ENCODE data around the gene PCNX2. TPM values are rescaled to one million over a fixed set of nuclear protein-coding genes. Genes with fewer than 3 reads are reported as not detected.

The PCNX2 gene
- total and polyA plus RNA-seq, 2 donors (not counting 3 experiments of a cell fraction or from before 2014, with no cell fraction given), result 6.6 to 11.0 TPM

- dilution Hi-C loops (cut with MboI; ENCODE audit: extremely low pct_ligation_motif_present, low sequenced_read_pairs) (no loop called here), intact Hi-C loops (cut with micrococcal nuclease) (no loop called here)
- no TSS peak for BruUV-seq (replicated peaks)
- Histone ChIP-seq H3K27ac (ENCODE audit: insufficient read depth, low read depth, low read length) (no peak overlapping the region), H4K20me1 (replicated peaks; ENCODE audit: control insufficient read depth, extremely low read depth, insufficient read depth, low read length) (no peaks in the 10 kb centered on the region), H3K9ac (replicated peaks; ENCODE audit: extremely low read depth, insufficient read depth, low read length) (no peak overlapping the region), H3K36me3 (ENCODE audit: control insufficient read depth in 2 of 2, extremely low read depth in 1 of 2, insufficient read depth in 2 of 2, low read length in 2 of 2) (no peaks in the 10 kb centered on the region), H3K4me3 (replicated peaks in 1 of 3; ENCODE audit: insufficient read depth in 1 of 3, low read depth in 1 of 3, low read length in 3 of 3) (peak overlapping the region in 2 of 3 experiments; percentile 21 to 58), H3K4me1 (ENCODE audit: control insufficient read depth, extremely low read depth, insufficient read depth, low read length) (peaks cover 5% of the 10 kb centered on the region), H3K9me3 (replicated peaks; ENCODE audit: control insufficient read depth, insufficient read depth, low read length) (no peaks in the 10 kb centered on the region), H3K27me3 (ENCODE audit: control insufficient read depth in 2 of 2, insufficient read depth in 2 of 2, low read length in 2 of 2) (peaks cover 0 to 3% of the 10 kb centered on the region in 2 experiments), H3K4me2 (ENCODE audit: insufficient read depth, low read length) (peak overlapping the region; percentile 17), H2AFZ (ENCODE audit: low read depth, low read length) (peak overlapping the region; percentile 79), H3K79me2 (ENCODE audit: control insufficient read depth, insufficient read depth, low read length) (no peaks in the 10 kb centered on the region), H3K9me1 (replicated peaks; ENCODE audit: control insufficient read depth, extremely low read depth, insufficient read depth, low read length) (no peaks in the 10 kb centered on the region)
- ChIA-PET CTCF (no interaction called here), POLR2A (no interaction called here)
- peak; percentile 12 for DNase-seq (ENCODE audit: low read depth, low spot score)
- no peak for TF ChIP-seq POLR2A (IDR thresholded peaks at IDR 0.05; ENCODE audit: low read depth, low read length)
- no peak for TF ChIP-seq GATA2 (IDR thresholded peaks at IDR 0.05; ENCODE audit: insufficient read depth, insufficient read length, low read depth, low read length)
- no peak for TF ChIP-seq MAX (IDR thresholded peaks at IDR 0.05; ENCODE audit: insufficient read depth, insufficient read length)
- no peak for TF ChIP-seq POLR2AphosphoS5 (IDR thresholded peaks at IDR 0.05; ENCODE audit: insufficient read depth, low read depth, low read length)
- no peak for TF ChIP-seq CTCF (IDR thresholded peaks at IDR 0.05; ENCODE audit: extremely low read depth in 1 of 2, insufficient read depth in 1 of 2, low read depth in 1 of 2, low read length in 2 of 2)
- TF ChIP-seq FOS (IDR thresholded peaks at IDR 0.05; ENCODE audit: borderline replicate concordance, insufficient read depth, low read length), result no peak
- TF ChIP-seq JUN (IDR thresholded peaks at IDR 0.05; ENCODE audit: borderline replicate concordance, insufficient read depth, insufficient read length, low read depth), result no peak
- TF ChIP-seq MYC (IDR thresholded peaks at IDR 0.05; ENCODE audit: low read depth, low read length), result no peak
- no peak for TF ChIP-seq EZH2 (IDR thresholded peaks at IDR 0.05; ENCODE audit: borderline replicate concordance, low read depth, low read length, severe bottlenecking)
- no peak for FAIRE-seq
Measured at GRCh38 chr1:233326811-233327650, 31.5 kb upstream of the PCNX2 start.
